SK-N-SH (cell line): ENCODE data around the gene NTNG1.

ENCODE experiments used
- CTCF ChIP-seq: fragments of 200-600 bp; sonication (generic); IDR thresholded peaks from 2 replicates; pipeline ENCODE4 v1.6.1; 2017; ENCODE audit warnings: antibody characterized with exemption, mild to moderate bottlenecking, moderate library complexity
- EP300 ChIP-seq, 2 experiments: IDR thresholded peaks; 2 replicates each; pipeline versions ENCODE4 v1.4.0 to v1.6.1; 2012; ENCODE audit warnings: borderline replicate concordance in 1 of 2, low read depth in 1 of 2, low read length in 1 of 2
- JUND ChIP-seq: IDR thresholded peaks from 2 replicates; pipeline ENCODE4 v1.4.0; 2012
- MAX ChIP-seq: IDR thresholded peaks from 2 replicates; pipeline ENCODE4 v1.4.0; 2012; ENCODE audit warnings: low read depth
- POLR2AphosphoS5 ChIP-seq: IDR thresholded peaks from 2 replicates; pipeline ENCODE4 v1.6.1; 2012; ENCODE audit warnings: low read depth, low read length
- RAD21 ChIP-seq: IDR thresholded peaks from 2 replicates; pipeline ENCODE4 v1.6.1; 2012; ENCODE audit warnings: mild to moderate bottlenecking, low read length
- SMC3 ChIP-seq: IDR thresholded peaks from 2 replicates; pipeline ENCODE4 v1.6.1; 2012; ENCODE audit warnings: low read depth, low read length, improper control_type of control experiment
- TAF1 ChIP-seq: IDR thresholded peaks from 2 replicates; pipeline ENCODE4 v1.6.1; 2012; ENCODE audit warnings: low read depth, mild to moderate bottlenecking, low read length, moderate library complexity, borderline replicate concordance
- TCF12 ChIP-seq: IDR thresholded peaks from 2 replicates; pipeline ENCODE4 v1.4.0; 2012

- TF ChIP-seq RAD21: no peak
- no peak for TF ChIP-seq TCF12
- TF ChIP-seq CTCF: no peak
- no peak for TF ChIP-seq POLR2AphosphoS5
- no peak for TF ChIP-seq SMC3
- no peak for TF ChIP-seq MAX
- TF ChIP-seq TAF1: no peak
- TF ChIP-seq EP300 (IDR thresholded peaks at IDR 0.05; ENCODE audit: borderline replicate concordance in 1 of 2, low read depth in 1 of 2, low read length in 1 of 2): no peak
- no peak for TF ChIP-seq JUND
Measured at GRCh38 chr1:107459204-107459904, 318.5 kb downstream of the NTNG1 start.
